ENCODE results near the gene GALNT6.
A peak's percentile ranks its signal among the peaks of the same experiment; 100 is the strongest.

GALNT6 gene

DNA sequence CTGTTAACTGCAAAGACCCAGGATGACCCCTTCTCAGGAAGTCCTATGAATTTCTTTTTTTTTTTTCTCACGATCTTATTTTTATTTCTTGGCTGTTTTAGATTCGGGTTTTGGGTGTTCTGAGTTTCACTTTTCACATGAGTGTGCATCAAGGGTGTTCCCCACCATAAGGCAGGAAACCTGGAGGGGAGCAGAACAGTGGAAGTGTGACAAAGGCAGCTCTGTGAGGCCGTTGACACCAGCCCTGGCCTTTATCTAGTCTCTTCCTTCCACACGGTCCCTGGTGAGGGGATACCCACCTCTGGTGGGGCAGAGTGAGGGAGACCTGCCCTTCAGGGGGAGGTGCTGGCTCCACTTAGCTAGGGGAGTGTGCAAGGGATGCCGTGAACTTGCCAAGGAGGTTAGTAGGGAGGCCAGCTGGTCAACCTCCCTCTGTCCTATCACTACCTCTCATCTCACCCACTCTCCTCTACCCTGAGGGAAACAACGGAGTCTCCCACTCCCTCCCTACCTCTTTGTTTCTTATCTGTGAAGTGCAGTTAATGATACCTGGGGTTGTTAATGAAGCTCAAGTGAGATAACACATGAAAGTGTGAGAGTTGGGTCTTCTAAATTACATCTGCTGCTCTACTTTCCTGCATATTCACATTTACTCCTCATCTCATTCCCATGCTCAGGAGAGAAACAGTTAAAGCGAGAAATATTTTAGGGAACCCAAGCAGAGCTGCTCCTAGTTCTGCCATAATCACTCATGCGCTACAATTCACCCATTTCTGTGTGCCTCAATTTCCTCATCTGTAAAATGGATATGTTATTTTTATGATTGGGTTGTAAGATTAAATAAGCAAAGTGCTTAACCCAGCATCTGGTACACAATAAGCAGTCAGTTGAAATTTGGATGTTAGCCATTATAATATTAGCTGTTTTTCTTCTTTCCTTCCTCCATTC is 4.4 kb upstream of the GALNT6 start:
- peaks cover 18% of the 10 kb centered on the region for H3K4me1 ChIP-seq (ENCODE audit: low read depth, poor library complexity, severe bottlenecking)
- H3K4me3 ChIP-seq (IDR thresholded peaks at IDR 0.05; ENCODE audit: insufficient read depth, low read depth, low read length) = no peak overlapping the region
- no peak overlapping the region for H2AFZ ChIP-seq (ENCODE audit: low read depth)
- TF ChIP-seq, protein P1, sequence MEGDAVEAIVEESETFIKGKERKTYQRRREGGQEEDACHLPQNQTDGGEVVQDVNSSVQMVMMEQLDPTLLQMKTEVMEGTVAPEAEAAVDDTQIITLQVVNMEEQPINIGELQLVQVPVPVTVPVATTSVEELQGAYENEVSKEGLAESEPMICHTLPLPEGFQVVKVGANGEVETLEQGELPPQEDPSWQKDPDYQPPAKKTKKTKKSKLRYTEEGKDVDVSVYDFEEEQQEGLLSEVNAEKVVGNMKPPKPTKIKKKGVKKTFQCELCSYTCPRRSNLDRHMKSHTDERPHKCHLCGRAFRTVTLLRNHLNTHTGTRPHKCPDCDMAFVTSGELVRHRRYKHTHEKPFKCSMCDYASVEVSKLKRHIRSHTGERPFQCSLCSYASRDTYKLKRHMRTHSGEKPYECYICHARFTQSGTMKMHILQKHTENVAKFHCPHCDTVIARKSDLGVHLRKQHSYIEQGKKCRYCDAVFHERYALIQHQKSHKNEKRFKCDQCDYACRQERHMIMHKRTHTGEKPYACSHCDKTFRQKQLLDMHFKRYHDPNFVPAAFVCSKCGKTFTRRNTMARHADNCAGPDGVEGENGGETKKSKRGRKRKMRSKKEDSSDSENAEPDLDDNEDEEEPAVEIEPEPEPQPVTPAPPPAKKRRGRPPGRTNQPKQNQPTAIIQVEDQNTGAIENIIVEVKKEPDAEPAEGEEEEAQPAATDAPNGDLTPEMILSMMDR (conservative IDR thresholded peaks at IDR 0.05; ENCODE audit: low read depth, low read length) = no peak
- H3K9ac ChIP-seq = no peak overlapping the region
- H4K20me1 ChIP-seq (ENCODE audit: insufficient read depth) = no peaks in the 10 kb centered on the region
- H3K79me2 ChIP-seq (ENCODE audit: insufficient read depth, low read depth) = no peaks in the 10 kb centered on the region
- no peaks in the 10 kb centered on the region for H3K36me3 ChIP-seq (ENCODE audit: insufficient read depth)
- no peak overlapping the region for H3K27ac ChIP-seq
- peaks cover 3% of the 10 kb centered on the region; the same call in 1 of the 2 replicates for H3K27me3 ChIP-seq (ENCODE audit: insufficient read depth, low read depth)
- no peak overlapping the region for H3K4me2 ChIP-seq

DNA sequence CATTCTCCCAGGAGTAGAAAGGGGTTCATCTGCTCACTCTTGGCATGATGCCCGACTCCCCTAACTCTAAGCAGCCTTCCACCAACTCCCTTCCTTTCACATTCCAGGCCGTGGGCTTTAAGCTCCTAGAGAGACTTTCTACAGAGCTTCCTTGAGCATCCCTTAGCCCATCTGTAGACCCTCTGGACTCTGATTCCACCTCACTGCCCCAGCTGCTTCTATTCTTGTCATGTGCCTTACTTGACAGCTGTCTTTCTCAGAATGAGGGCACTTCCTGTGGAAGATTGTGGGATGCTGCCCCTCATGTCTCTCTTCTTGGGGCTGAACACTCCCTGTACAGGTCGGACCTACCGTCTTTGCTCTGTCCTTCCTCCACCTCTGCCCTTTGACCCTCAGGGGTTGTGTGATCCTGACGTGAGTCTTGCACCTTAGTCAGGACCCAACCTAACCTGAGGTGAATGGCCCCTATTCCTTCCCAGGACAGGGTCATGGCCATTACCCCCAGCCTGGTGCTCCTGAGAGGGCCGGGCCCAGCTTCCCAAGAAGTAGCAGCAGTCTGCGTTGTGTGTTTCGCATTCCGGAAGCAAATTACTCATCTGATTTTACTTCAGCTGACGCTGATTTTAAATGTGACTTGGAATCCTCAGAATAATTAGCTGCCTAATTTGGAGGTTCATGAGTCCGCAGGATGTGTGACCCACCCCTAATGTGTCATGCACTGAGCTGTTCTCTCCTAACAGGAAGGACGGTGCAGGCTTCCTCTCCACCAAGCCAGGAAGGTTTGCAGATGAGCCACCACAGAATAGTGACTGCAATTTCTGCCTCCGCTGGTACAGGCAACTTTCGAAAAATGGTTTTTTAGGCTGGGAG is 2.7 kb upstream of the GALNT6 start:
- Histone ChIP-seq H3K4me3 (IDR thresholded peaks at IDR 0.05; ENCODE audit: insufficient read depth, low read depth, low read length) (no peak overlapping the region), H3K79me2 (ENCODE audit: insufficient read depth, low read depth) (no peaks in the 10 kb centered on the region), H3K4me1 (ENCODE audit: low read depth, poor library complexity, severe bottlenecking) (peaks cover 18% of the 10 kb centered on the region), H3K4me2 (no peak overlapping the region), H3K9ac (no peak overlapping the region), H3K27me3 (ENCODE audit: insufficient read depth, low read depth) (peaks cover 3% of the 10 kb centered on the region; the same call in 1 of the 2 replicates), H3K27ac (no peak overlapping the region), H3K36me3 (ENCODE audit: insufficient read depth) (no peaks in the 10 kb centered on the region), H4K20me1 (ENCODE audit: insufficient read depth) (no peaks in the 10 kb centered on the region), H2AFZ (ENCODE audit: low read depth) (no peak overlapping the region)
- TF ChIP-seq, protein P1 (conservative IDR thresholded peaks at IDR 0.05; ENCODE audit: low read depth, low read length) = no peak

- Histone ChIP-seq H3K27me3 (ENCODE audit: insufficient read depth, low read depth) (peaks cover 3% of the 10 kb centered on the region; the same call in 1 of the 2 replicates), H2AFZ (ENCODE audit: low read depth) (peak overlapping the region; percentile 99; the same call in 1 of the 2 replicates), H3K4me1 (ENCODE audit: low read depth, poor library complexity, severe bottlenecking) (peaks cover 18% of the 10 kb centered on the region), H3K9ac (no peak overlapping the region), H3K4me2 (peak overlapping the region; percentile 100), H4K20me1 (ENCODE audit: insufficient read depth) (no peaks in the 10 kb centered on the region), H3K79me2 (ENCODE audit: insufficient read depth, low read depth) (no peaks in the 10 kb centered on the region), H3K27ac (no peak overlapping the region), H3K4me3 (IDR thresholded peaks at IDR 0.05; ENCODE audit: insufficient read depth, low read depth, low read length) (no peak overlapping the region), H3K36me3 (ENCODE audit: insufficient read depth) (no peaks in the 10 kb centered on the region)
- TF ChIP-seq, protein P1 (conservative IDR thresholded peaks at IDR 0.05; ENCODE audit: low read depth, low read length) = no peak
Measured at GRCh38 chr12:51392556-51393237, 1.5 kb upstream of the GALNT6 start.

- H3K79me2 ChIP-seq (ENCODE audit: insufficient read depth, low read depth) = no peaks in the 10 kb centered on the region
- H3K27me3 ChIP-seq (ENCODE audit: insufficient read depth, low read depth) = peaks cover 3% of the 10 kb centered on the region; the same call in 1 of the 2 replicates
- peak overlapping the region; percentile 50; the same call in 1 of the 2 replicates for H3K9ac ChIP-seq
- TF ChIP-seq, protein P1 (conservative IDR thresholded peaks at IDR 0.05; ENCODE audit: low read depth, low read length) = no peak
- no peaks in the 10 kb centered on the region for H4K20me1 ChIP-seq (ENCODE audit: insufficient read depth)
- H3K4me2 ChIP-seq = peak overlapping the region; percentile 100
- no peak overlapping the region for H3K4me3 ChIP-seq (IDR thresholded peaks at IDR 0.05; ENCODE audit: insufficient read depth, low read depth, low read length)
- H3K27ac ChIP-seq = no peak overlapping the region
- H2AFZ ChIP-seq (ENCODE audit: low read depth) = peak overlapping the region; percentile 99
- H3K4me1 ChIP-seq (ENCODE audit: low read depth, poor library complexity, severe bottlenecking) = peaks cover 23% of the 10 kb centered on the region
- no peaks in the 10 kb centered on the region for H3K36me3 ChIP-seq (ENCODE audit: insufficient read depth)
Measured at GRCh38 chr12:51390891-51391282, 319 bp downstream of the GALNT6 start.
